Non-pigmented ciliary epithelial cell (primary cell): ENCODE data around the gene SLC5A8.
"Not testable (repeated sequence)": the region's sequence is repeated elsewhere in the genome, so short reads cannot be mapped to it uniquely, and the experiment has no call there.

Source experiments
- DNase-seq: peaks from one replicate; pipeline ENCODE4 v3.0.0-alpha.2; 2010; ENCODE audit warnings: low read depth

Gene SLC5A8

GRCh38 chr12:101168001-101168400 is 42.0 kb downstream of the SLC5A8 start:
- no peak for DNase-seq

GRCh38 chr12:101166866-101167265 is 43.2 kb downstream of the SLC5A8 start:
- no peak for DNase-seq

- no peak for DNase-seq
Observed at GRCh38 chr12:101165319-101165718, 44.7 kb downstream of the SLC5A8 start.

DNA sequence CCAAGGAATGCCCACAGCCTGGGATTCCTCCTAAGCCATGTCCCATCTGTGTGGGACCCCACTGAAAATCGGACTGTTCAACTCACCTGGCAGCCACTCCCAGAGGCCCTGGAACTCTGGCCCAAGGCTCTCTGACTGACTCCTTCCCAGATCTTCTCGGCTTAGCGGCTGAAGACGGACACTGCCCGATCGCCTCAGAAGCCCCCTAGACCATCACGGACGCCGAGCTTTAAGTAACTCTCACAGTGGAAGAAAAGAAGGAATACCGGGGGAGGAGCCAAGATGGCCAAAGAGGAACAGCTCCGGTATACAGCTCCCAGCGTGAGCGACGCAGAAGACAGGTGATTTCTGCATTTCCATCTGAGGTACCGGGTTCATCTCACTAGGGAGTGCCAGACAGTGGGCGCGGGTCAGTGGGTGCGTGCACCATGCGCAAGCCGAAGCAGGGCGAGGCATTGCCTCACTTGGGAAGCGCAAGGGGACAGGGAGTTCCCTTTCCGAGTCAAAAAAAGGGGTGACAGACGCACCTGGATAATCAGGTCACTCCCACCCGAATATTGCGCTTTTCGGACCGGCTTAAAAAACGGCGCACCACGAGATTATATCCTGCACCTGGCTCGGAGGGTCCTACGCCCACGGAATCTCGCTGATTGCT is 64.1 kb downstream of the SLC5A8 start:
- not testable (repeated sequence) for DNase-seq

GRCh38 chr12:101127521-101128219 is 82.4 kb downstream of the SLC5A8 start:
- DNase-seq, result peak; percentile 42

DNA sequence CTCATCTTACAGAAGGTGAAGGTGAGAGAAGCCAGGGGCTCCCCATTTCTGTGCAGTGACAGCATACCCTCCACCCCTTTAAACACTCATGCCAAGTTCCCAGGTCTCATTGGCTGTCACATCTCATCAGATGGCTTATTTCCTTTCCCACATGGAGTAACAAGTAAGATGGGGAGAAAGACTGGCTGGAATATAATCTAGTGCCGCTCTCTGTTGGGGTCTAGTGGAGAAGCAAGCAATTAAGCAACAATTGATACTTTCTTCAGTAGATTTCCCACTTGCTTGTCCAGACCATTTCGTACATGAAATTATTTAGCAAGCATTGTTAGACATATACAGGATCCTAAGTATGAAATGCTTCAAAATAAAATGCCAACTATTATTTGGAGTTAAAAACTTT is 92.2 kb downstream of the SLC5A8 start:
- no peak for DNase-seq

- no peak for DNase-seq
Observed at GRCh38 chr12:101116911-101117310, 93.1 kb downstream of the SLC5A8 start.

DNA sequence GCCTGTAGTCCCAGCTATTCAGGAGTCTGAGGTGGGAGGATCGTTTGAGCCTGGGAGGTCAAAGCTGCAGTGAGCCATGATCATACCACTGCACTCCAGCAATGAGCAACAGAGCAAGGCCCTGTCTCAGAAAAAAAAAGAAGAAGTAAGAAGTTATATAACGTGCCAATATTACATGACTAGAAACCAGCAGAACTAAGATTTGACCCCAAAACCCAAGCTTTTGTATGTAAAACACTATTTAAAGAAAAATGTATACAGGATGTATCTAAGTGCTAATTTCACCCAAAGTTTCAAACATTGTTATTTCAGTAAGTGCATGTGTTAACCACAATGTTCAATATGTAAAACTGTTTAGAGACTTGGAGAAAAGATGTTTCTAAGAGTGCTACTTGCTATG is 94.7 kb downstream of the SLC5A8 start:
- no peak for DNase-seq

GRCh38 chr12:101111441-101111840 is 98.6 kb downstream of the SLC5A8 start:
- DNase-seq, result no peak

DNA sequence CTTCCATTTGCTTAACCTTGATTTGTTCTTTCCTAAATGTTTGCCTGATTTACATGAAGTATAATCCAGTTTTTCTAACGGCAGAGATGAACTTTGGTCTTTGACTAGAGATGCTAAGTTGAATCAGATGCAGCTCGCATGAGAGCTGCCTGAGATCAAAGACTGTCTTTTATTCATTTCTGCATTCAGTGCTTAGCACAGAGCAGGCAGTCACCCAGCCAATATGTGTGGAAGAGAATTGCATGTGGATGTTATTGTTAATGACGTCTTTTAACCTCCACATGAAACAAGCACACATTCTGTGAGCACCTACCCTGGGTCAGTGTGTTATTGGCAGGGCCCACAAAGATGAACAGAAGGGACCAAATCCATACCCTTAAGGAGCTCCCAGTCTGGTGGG is 99.2 kb downstream of the SLC5A8 start:
- DNase-seq, result no peak

DNA sequence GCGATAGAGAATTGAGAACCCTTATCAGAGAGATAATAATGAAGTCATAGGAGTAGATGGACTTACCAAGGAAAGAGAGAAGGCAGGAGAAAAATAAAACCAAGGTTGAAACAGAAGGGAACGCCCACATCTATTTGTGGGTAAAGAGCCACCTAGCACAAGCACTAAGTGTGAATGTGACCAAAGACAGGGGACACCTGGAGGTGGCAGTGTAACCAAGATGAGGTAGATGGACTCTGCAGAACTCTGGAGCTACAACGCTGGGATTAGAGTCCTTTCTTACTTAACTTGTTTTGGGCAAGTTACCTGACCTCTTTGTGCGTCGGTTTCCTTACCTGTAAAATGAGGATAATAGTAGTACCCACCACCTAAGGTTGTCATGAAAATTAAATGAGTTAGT is 101.9 kb downstream of the SLC5A8 start:
- no peak for DNase-seq

GRCh38 chr12:101107032-101107763 is 102.8 kb downstream of the SLC5A8 start:
- no peak for DNase-seq
